NT2/D1 (cell line): ENCODE results near the gene CD4.

Experiments
- SUZ12 ChIP-seq: IDR thresholded peaks from 2 replicates; pipeline ENCODE4 v1.6.1; 2011; ENCODE audit not compliant: insufficient read length, insufficient read depth; ENCODE audit errors: extremely low read depth
- YY1 ChIP-seq: IDR thresholded peaks from 2 replicates; pipeline ENCODE4 v1.6.1; 2011; ENCODE audit not compliant: insufficient read length, insufficient read depth

DNA sequence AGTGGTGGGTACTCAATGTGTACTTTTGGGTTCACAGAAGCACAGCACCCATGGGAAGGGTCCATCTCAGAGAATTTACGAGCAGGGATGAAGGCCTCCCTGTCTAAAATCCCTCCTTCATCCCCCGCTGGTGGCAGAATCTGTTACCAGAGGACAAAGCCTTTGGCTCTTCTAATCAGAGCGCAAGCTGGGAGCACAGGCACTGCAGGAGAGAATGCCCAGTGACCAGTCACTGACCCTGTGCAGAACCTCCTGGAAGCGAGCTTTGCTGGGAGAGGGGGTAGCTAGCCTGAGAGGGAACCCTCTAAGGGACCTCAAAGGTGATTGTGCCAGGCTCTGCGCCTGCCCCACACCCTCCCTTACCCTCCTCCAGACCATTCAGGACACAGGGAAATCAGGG, 30.8 kb downstream of the CD4 start:
- TF ChIP-seq YY1 (no peak), SUZ12 (no peak)
